ENCODE data around the gene GABRB3.

Gene GABRB3

DNA sequence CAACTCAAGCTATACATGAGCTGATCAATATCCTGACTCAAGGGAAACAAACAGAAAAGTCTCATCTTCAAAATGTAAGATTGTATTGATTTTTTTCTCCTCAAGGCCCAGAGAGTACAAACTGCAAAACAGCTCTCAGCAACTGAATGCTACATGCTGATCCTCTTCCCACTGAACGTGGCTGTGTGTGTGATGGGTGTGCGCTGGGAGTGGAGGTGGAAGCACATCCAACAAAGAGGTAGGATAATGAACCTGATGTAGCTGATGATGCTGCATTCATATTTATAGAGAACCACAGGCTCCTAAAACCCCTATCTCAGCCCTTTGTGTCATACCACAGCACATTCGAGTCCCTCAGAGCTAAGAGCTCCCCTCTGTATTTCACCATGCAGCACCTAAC is 56.8 kb downstream of the GABRB3 start:
- H3K27ac Mint-ChIP-seq = no peak overlapping the region
- H3K27me3 Mint-ChIP-seq = peaks cover 9% of the 10 kb centered on the region
- H3K4me1 Mint-ChIP-seq = no peaks in the 10 kb centered on the region
- H3K4me3 Mint-ChIP-seq = no peak overlapping the region
- peaks cover 20% of the 10 kb centered on the region for H3K9me3 Mint-ChIP-seq
- ATAC-seq = no peak
- H3K36me3 Mint-ChIP-seq = no peaks in the 10 kb centered on the region

DNA sequence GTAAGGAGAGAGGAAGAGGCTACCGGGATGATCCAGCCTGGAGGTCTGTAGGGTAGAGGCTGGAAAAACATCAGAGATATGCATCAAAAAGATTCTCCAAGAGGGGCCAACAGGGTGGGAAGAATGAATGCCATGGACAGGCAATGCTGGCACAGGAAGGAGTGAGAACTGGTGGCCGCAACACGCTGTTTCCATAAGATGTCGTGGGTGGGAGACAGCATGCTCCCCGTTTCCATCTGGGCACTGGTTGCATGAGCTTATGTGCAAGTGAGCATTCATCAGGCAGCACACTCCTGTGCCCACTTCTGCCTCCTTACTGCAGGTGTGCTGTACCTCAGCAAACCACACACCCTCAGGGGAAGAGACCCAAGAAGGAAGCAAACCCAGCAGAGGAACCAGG is 59.4 kb downstream of the GABRB3 start:
- H3K27ac Mint-ChIP-seq = no peak overlapping the region
- H3K4me3 Mint-ChIP-seq = no peak overlapping the region
- peaks cover 9% of the 10 kb centered on the region for H3K27me3 Mint-ChIP-seq
- no peaks in the 10 kb centered on the region for H3K36me3 Mint-ChIP-seq
- no peak for ATAC-seq
- H3K9me3 Mint-ChIP-seq = peaks cover 15% of the 10 kb centered on the region
- H3K4me1 Mint-ChIP-seq = no peaks in the 10 kb centered on the region

DNA sequence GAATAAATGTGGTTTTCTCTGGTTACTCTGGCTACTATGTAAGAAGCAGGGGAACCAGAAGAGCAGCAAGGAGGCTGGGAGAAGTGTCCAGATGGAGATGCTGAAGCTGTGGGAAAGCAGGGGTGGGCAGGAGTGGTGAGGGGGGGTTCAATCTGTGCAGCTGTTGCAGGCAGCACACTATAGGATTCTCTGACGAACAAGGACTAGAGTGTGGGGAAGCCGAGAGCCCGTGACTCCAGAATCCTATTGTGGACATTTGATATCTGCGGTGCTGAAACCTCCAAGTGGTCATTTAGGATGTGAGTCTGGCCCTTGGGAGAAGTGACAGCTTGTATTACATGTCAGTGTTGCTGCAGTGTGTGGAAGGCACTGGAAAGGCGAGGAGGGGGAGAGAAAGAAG is 60.5 kb downstream of the GABRB3 start:
- Mint-ChIP-seq H3K4me3 (no peak overlapping the region), H3K4me1 (no peaks in the 10 kb centered on the region), H3K27ac (no peak overlapping the region), H3K36me3 (no peaks in the 10 kb centered on the region), H3K9me3 (peaks cover 14% of the 10 kb centered on the region), H3K27me3 (peaks cover 9% of the 10 kb centered on the region)
- no peak for ATAC-seq

DNA sequence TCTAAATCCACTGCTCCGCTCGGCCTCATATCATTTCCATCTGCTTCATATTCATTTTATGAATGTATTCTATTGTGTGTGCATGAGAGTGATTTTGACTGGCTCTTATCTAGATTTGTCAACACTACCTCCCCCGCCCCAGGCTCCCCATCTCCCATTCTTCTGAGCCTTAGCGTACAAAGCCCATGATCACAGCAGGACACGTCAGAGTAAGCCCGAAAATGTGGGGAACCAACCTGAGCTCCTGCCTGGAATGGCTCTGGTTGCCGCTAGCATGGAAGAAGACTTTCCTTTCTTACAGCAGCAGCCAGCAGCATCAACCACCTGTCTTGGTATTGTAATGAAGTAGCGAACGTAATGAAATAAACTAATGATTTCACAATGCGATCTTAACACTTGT is 61.4 kb downstream of the GABRB3 start:
- peaks cover 9% of the 10 kb centered on the region for H3K27me3 Mint-ChIP-seq
- no peak overlapping the region for H3K4me3 Mint-ChIP-seq
- no peak overlapping the region for H3K27ac Mint-ChIP-seq
- H3K36me3 Mint-ChIP-seq = no peaks in the 10 kb centered on the region
- H3K9me3 Mint-ChIP-seq = peaks cover 8% of the 10 kb centered on the region
- no peaks in the 10 kb centered on the region for H3K4me1 Mint-ChIP-seq
- no peak for ATAC-seq

DNA sequence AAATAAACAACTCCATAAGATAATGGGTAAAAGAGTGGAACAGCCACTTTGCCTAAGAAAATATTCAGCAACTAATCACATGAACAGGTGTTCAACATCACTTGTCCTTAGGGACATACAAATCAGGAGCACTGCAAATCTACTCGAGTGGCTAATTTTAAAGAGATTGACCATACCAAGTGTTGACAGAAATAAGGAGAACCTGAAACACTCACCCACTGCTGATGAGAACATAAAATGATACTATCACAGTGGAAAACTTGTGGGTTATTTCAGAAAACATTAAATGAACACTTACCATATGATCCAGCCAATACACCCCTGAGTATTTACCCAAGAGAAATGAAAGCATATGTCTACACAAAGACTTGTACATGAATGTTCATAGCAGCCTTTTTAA is 70.5 kb downstream of the GABRB3 start:
- H3K36me3 Mint-ChIP-seq = no peaks in the 10 kb centered on the region
- H3K27ac Mint-ChIP-seq = no peak overlapping the region
- no peaks in the 10 kb centered on the region for H3K4me1 Mint-ChIP-seq
- no peaks in the 10 kb centered on the region for H3K27me3 Mint-ChIP-seq
- no peak for ATAC-seq
- peaks cover 12% of the 10 kb centered on the region for H3K9me3 Mint-ChIP-seq
- H3K4me3 Mint-ChIP-seq = no peak overlapping the region

DNA sequence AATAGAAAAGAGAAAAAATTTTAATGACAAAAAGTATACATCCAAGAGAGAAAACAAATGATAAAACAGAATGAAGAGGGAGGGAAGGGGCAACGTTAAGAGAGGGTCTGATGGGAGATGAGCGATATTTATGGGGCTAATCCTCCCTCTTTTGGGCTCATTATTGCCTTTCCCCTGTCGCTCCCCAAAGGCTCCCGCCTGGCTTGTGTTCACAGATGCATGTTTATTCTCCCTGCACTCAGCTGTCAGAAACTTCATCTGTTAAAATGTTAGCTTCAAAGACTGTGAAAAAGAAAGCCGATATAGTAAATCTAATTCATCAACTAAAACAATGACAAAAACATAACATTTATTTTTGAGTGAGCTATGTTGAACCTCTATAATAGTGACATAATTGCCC is 74.3 kb downstream of the GABRB3 start:
- H3K9me3 Mint-ChIP-seq = peaks cover 18% of the 10 kb centered on the region

DNA sequence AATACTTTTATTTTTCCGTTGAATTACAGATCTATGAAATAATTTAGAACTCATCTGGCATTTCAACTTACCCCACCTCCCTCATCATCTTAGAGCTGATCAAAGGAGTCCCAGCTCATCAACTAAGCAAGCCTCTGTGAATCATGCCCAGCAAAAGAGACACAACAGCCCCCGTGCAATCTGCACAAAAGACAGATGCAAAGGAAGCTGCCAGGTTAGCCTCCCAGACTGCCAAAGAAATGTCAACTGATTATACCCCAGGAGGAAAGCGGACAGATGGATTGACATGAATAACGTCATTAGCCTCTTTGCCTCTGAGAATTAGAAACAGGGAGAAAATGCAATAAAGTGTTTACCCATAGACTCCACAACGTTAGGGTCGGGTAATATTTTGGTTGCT is 75.0 kb downstream of the GABRB3 start:
- H3K27me3 Mint-ChIP-seq = no peaks in the 10 kb centered on the region

More for the DNA sequence above, 74.3 kb downstream of the GABRB3 start:
- ATAC-seq = no peak
- H3K27ac Mint-ChIP-seq = no peak overlapping the region
- no peaks in the 10 kb centered on the region for H3K27me3 Mint-ChIP-seq
- no peak overlapping the region for H3K4me3 Mint-ChIP-seq
- no peaks in the 10 kb centered on the region for H3K4me1 Mint-ChIP-seq
- H3K36me3 Mint-ChIP-seq = no peaks in the 10 kb centered on the region

DNA sequence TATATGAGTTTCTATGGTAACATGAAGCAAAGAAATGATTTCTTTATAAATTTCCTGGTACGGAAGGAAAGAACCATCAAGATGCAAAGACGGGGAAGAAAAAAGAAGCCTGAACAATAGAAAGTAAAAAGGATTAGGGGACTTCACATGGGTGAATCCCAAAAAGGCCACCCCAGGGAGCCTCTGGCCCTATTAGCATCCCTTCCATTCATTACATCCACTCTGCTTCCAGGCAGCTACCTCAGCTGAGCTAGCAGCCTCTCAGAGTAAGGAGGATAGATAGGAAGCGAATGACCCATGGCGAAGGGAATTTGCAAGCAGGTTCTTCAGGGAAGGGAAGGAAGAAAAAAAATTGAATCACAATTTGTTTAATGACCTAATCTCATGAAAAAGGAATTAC is 81.6 kb downstream of the GABRB3 start:
- ATAC-seq = no peak
- no peak overlapping the region for H3K4me3 Mint-ChIP-seq
- no peaks in the 10 kb centered on the region for H3K4me1 Mint-ChIP-seq
- peaks cover 9% of the 10 kb centered on the region for H3K9me3 Mint-ChIP-seq
- no peaks in the 10 kb centered on the region for H3K27me3 Mint-ChIP-seq
- H3K27ac Mint-ChIP-seq = no peak overlapping the region
- no peaks in the 10 kb centered on the region for H3K36me3 Mint-ChIP-seq

More for the DNA sequence above, 75.0 kb downstream of the GABRB3 start:
- ATAC-seq = no peak
- no peak overlapping the region for H3K4me3 Mint-ChIP-seq
- H3K36me3 Mint-ChIP-seq = no peaks in the 10 kb centered on the region
- no peaks in the 10 kb centered on the region for H3K4me1 Mint-ChIP-seq
- H3K9me3 Mint-ChIP-seq = peaks cover 18% of the 10 kb centered on the region
- no peak overlapping the region for H3K27ac Mint-ChIP-seq

DNA sequence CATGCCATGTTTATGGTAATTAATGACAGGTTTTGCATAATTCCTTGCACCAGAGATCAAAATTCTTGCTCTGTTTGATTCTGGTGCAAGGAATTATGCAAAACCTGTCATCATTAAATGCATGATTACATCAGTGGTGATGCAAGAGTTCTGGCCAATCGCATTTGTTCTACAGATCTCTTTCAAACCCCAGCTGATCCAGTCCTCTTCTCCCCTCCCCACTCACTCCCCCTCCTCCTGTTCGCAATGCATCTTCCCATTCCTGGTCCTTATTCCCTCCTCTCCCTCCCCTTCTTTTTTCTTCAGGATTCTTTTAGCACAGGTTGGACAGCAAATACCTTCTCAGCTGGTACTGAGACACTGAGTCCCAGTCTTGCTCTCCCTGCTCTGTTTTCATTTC is 82.1 kb downstream of the GABRB3 start:
- no peaks in the 10 kb centered on the region for H3K4me1 Mint-ChIP-seq
- H3K27ac Mint-ChIP-seq = no peak overlapping the region
- H3K27me3 Mint-ChIP-seq = no peaks in the 10 kb centered on the region
- no peak overlapping the region for H3K4me3 Mint-ChIP-seq
- H3K9me3 Mint-ChIP-seq = peaks cover 9% of the 10 kb centered on the region
- no peaks in the 10 kb centered on the region for H3K36me3 Mint-ChIP-seq
- no peak for ATAC-seq

DNA sequence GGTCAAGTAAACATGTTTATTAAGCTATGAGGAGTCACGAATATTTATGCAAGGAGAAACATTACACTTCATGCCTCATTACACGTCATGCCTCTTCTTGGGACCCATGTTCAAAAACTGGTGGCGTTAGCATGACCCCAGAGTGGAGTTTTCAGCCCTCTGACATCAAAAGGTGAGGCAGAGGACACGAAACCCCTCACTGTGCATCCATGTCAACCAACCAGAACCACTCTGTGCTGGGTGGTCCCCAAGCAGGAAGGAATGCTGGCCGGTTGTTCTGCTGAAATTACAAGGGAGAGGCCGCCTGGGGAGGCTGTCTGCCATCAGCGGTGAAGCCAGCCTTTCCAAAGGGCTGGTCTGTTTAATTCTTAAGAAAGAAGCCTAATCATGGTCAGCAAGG is 83.4 kb downstream of the GABRB3 start:
- no peak for ATAC-seq
- Mint-ChIP-seq H3K4me1 (no peaks in the 10 kb centered on the region), H3K4me3 (no peak overlapping the region), H3K36me3 (no peaks in the 10 kb centered on the region), H3K27ac (no peak overlapping the region), H3K9me3 (peaks cover 5% of the 10 kb centered on the region), H3K27me3 (no peaks in the 10 kb centered on the region)

DNA sequence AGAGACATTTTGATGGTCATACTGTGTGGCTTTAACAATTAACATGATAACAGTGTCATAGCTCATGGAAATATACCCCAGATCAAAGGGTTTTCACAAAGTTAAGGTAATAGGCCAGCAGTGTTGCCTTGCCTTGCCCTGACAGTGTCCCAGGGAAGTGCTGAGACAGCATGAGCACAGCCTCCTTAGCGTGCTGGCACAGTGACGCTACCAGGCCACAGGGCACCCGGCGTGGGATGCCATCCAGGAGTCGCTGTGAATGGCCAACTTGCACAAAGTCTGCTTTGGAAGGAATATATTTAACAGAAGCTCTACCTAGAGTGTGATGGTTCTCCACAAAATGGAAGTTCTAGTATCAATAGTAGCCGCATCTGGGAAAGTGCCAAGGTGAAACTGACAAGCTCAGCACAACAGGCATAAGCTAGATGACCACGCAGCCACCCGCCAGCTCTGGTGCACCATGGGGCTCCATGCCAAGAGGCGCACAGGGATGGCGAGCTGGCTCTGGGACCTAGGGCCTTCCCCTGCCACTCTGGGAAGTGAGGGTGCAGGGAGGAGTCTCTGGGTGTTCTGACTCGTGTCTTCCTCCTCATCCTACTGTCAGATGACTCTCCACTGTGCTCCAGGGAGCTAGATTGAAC is 86.2 kb downstream of the GABRB3 start:
- Mint-ChIP-seq H3K9me3 (peaks cover 6% of the 10 kb centered on the region), H3K36me3 (no peaks in the 10 kb centered on the region), H3K4me3 (no peak overlapping the region), H3K4me1 (no peaks in the 10 kb centered on the region), H3K27ac (no peak overlapping the region), H3K27me3 (no peaks in the 10 kb centered on the region)
- ATAC-seq = no peak

DNA sequence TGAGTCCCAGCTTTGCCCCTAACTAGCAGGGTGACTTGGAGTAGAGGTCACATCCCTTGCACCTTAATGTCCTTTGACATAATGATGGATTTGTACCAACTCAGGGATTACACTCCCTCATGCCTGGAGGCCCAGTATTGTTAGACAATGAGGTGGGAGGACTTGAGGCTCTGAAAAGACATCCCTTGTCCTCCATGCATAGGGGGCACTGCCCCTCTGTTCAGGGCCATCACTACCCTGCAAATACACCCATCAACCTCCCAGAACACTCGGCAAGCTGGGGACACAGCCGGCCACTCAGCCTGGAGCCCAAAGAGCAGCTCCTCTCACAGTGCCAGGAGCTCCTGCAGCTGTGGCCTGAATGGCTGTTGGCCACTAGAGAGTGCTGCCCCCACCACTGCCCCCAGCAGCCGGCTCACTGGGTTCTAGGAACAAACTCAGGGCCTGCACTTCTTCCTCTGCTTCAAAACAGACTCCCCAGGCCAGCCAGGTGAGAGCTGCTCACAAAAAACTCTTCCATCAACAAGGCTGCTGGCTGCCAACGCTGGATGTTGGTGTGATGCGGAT is 90.2 kb downstream of the GABRB3 start:
- Mint-ChIP-seq H3K36me3 (no peaks in the 10 kb centered on the region), H3K27me3 (no peaks in the 10 kb centered on the region), H3K9me3 (peaks cover 6% of the 10 kb centered on the region), H3K4me1 (no peaks in the 10 kb centered on the region), H3K4me3 (no peak overlapping the region), H3K27ac (no peak overlapping the region)
- ATAC-seq = no peak

DNA sequence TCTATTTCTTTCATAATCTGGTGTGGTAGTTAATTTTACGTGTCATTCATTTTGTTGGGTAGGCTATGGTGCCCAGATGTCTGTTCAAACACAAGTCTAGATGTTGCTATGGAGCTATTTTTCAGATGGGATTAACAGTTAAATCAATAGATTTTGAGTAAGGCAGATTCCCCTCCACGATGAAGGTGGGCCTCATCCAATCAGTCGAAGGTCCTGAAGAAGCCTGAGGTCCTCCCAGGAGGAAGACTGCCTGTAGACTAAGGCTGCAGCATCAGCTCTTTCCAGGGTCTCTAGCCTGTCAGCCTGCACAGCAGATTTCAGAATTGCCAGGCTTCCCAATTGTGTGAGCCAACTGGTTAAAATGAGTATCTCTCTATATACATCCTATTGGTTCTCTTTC is 92.9 kb downstream of the GABRB3 start:
- no peak overlapping the region for H3K4me3 Mint-ChIP-seq
- peaks cover 10% of the 10 kb centered on the region for H3K9me3 Mint-ChIP-seq
- no peak overlapping the region for H3K27ac Mint-ChIP-seq
- no peak for ATAC-seq
- H3K4me1 Mint-ChIP-seq = no peaks in the 10 kb centered on the region
- H3K36me3 Mint-ChIP-seq = no peaks in the 10 kb centered on the region
- no peaks in the 10 kb centered on the region for H3K27me3 Mint-ChIP-seq

DNA sequence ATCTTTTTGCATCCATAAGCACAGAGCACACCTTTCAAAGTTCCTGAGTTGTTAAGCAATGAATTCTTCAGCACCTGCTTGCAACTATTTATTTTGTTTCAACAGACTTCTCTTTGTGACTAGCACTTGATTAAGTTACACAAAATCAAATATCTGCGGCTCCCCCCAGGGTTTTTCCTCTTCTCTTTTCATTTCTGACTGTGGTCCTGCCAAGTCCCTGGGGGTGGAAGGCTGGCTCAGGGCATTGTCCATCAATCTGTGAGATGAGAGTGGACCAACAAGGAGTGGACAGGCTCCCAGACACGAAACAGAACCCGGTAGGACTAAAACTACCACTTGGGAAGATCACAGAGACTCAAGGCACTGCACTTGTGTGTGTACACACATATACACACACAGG is 96.8 kb downstream of the GABRB3 start:
- H3K4me1 Mint-ChIP-seq = no peaks in the 10 kb centered on the region
- H3K36me3 Mint-ChIP-seq = no peaks in the 10 kb centered on the region
- H3K27ac Mint-ChIP-seq = no peak overlapping the region

DNA sequence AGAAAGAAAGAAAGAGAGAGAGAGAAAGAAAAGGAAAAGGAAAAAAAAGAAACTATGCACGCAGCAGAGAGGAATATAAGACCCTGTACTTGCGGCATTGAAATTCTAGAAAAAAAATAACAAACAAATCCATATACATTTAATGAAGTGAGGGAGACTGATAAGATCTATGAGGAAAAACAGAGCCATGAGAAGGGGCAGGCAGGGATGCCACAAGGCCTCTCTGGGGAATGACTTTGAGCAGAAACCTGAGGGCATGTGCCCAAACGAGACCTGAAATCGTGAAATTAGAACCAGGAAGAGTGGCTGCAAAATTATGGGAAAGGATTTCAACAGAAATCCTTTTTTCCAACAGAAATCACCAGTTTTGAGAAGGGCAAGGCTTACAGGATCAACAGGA is 98.4 kb downstream of the GABRB3 start:
- ATAC-seq = no peak
- Mint-ChIP-seq H3K27me3 (no peaks in the 10 kb centered on the region), H3K9me3 (peaks cover 7% of the 10 kb centered on the region), H3K36me3 (no peaks in the 10 kb centered on the region), H3K4me3 (no peak overlapping the region), H3K27ac (no peak overlapping the region), H3K4me1 (no peaks in the 10 kb centered on the region)

More for the DNA sequence above, 96.8 kb downstream of the GABRB3 start:
- ATAC-seq = no peak
- Mint-ChIP-seq H3K27me3 (no peaks in the 10 kb centered on the region), H3K4me3 (no peak overlapping the region), H3K9me3 (peaks cover 4% of the 10 kb centered on the region)

DNA sequence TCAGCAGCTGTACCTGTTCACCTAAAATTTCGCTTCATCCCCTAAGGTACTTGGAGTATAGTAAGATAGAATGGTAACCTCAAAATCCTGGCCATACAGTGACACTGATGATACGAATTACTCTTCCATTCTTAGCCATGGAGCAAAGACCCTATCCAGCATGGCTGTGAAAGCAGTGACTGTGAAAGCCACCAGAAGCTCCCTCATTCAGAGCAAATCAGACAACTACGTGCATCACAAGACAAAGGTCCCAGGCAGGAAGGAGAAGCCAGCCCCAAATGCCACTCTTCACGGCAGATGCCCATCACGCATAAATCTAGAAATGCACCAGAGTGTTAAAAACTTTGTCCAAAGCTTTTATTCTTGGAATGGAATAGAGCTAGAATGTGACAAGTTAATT is 99.4 kb downstream of the GABRB3 start:
- Mint-ChIP-seq H3K27ac (no peak overlapping the region), H3K4me1 (no peaks in the 10 kb centered on the region), H3K9me3 (peaks cover 7% of the 10 kb centered on the region), H3K27me3 (no peaks in the 10 kb centered on the region), H3K36me3 (no peaks in the 10 kb centered on the region), H3K4me3 (no peak overlapping the region)
- no peak for ATAC-seq

Measured in stimulated activated memory B cell treated with anti-CD40 and anti-IgM and Interleukin-4, amounts not matched to agents 10 μg/mL and 1 μg/mL and 100 μg/mL, for 72 hours (primary cell).